HUES6 (cell line): ENCODE data around the gene CEP162.

ENCODE experiments used
- H3K27ac ChIP-seq: 2 replicates; pipeline ENCODE4 v1.7.0; 2013; ENCODE audit warnings: low read depth, mild to moderate bottlenecking, low read length, inconsistent platforms
- H3K27me3 ChIP-seq: 2 replicates; pipeline ENCODE4 v1.6.1; 2013; ENCODE audit warnings: low read length; ENCODE audit not compliant: control insufficient read depth, insufficient read depth
- H3K36me3 ChIP-seq: 2 replicates; pipeline ENCODE4 v1.6.1; 2013; ENCODE audit warnings: low read length; ENCODE audit not compliant: control insufficient read depth, insufficient read depth
- H3K4me1 ChIP-seq: 2 replicates; pipeline ENCODE4 v1.6.1; 2013; ENCODE audit warnings: low read length; ENCODE audit not compliant: control insufficient read depth, insufficient read depth
- H3K4me3 ChIP-seq: 2 replicates; pipeline ENCODE4 v1.5.1; 2013; ENCODE audit warnings: low read depth, low read length
- H3K9ac ChIP-seq: one replicate; pipeline ENCODE4 v1.6.1; 2013; ENCODE audit warnings: mild to moderate bottlenecking, low read length
- H3K9me3 ChIP-seq: 2 replicates; pipeline ENCODE4 v1.6.1; 2013; ENCODE audit warnings: low read depth, low read length; ENCODE audit not compliant: control insufficient read depth, insufficient read depth

The CEP162 gene, protein sequence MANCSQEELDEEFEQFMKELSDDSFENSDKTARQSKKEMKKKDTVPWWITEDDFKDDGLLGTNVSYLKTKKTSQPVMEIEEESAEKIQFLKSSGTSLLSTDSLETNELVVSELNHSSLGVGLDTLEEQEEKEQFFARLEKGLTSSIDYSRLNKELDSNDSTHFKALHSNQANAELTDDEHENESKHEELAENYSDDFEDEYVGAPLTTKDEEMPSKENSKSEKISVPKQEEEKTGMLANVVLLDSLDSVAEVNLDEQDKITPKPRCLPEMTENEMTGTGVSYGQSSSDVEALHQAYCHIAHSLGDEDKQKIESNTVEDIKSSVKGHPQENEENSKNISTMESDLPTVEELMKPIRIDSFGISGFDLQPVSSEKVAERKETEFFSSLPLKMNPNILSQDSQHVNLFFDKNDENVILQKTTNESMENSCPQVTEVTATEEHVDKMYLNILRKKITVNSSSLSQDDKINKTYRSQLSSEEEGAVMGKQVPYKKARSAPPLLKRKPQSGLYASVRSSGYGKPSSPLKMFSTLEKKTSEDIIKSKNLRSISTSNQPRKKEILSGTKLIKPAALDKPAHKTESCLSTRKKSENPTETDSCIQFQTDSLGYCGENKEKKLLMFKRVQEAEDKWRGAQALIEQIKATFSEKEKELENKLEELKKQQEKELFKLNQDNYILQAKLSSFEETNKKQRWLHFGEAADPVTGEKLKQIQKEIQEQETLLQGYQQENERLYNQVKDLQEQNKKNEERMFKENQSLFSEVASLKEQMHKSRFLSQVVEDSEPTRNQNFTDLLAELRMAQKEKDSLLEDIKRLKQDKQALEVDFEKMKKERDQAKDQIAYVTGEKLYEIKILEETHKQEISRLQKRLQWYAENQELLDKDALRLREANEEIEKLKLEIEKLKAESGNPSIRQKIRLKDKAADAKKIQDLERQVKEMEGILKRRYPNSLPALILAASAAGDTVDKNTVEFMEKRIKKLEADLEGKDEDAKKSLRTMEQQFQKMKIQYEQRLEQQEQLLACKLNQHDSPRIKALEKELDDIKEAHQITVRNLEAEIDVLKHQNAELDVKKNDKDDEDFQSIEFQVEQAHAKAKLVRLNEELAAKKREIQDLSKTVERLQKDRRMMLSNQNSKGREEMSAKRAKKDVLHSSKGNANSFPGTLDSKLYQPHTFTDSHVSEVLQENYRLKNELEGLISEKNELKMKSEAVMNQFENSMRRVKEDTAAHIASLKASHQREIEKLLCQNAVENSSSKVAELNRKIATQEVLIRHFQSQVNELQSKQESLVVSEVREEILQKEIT (N-terminal part only)

DNA sequence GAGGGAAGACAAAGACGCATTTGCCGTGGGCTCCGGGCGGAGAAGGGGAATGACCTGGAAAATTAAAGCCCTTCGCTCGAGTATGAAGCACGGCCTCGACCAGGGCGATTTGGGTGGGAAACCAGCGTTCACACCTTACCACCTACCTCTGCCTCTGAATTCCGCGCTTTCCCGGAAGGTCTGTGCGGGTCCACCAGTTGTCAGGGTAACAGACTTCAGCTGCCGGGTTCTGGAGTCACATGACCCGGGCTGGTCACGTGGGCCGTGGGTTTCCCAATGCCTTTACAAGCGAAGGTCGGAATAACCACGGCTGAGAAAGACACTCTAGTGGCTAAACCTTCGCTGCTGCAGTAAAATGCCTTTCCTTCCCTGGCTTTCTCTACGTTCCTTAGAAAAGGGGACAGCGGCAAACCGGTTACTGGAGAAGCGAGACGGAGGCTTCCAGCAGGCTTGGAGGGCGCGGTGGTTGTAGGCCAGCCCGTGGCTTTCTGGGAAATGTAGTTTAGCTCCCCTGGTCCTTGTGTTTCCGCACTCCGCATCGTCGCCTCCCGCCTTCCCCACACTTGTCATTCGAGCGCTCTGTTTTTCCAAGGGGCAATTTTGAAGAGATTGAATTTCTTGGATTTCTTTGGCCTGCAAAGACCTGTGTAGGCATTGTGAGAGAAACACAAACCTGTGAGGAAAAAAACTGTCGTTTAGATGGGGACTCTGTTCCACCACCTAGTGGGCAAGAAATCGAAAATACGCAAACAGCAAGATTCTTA, at the start of gene CEP162:
CEP162 (minus strand) TSS at position 210 of the 764 bp plus-strand sequence. CDS start 1,250 bp downstream, outside the sequence.
- Histone ChIP-seq H3K36me3 (no peaks in the 10 kb centered on the region), H3K9me3 (no peaks in the 10 kb centered on the region), H3K27me3 (peaks cover 31% of the 10 kb centered on the region), H3K9ac (peak within 1 kb of the TSS; percentile 60), H3K4me3 (peak within 1 kb of the TSS; percentile 84), H3K27ac (no peak within 1 kb of the TSS), H3K4me1 (peaks cover 6% of the 10 kb centered on the region)

DNA sequence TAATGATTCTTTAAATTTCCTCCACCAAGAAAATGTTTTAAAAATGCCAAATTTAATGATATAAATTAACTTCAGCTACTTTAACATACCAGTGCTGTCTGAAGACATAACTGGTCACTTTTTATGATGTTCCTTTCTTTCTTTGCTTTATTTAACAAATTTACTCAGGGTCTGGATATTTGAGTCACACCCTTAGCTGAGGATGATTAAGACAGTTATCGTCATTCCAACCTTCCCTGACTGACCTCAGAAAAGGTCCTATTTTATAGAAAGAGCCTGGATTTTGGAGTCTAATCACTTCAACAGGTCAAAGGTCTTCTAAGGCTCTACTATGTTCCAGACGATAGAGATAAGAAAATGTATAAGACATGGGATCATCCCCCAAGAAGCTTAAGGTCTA, 47.4 kb upstream of the CEP162 start:
- no peaks in the 10 kb centered on the region for H3K27me3 ChIP-seq
- H3K36me3 ChIP-seq = no peaks in the 10 kb centered on the region
- no peaks in the 10 kb centered on the region for H3K4me1 ChIP-seq
- H3K9ac ChIP-seq = no peak overlapping the region
- no peak overlapping the region for H3K4me3 ChIP-seq
- H3K27ac ChIP-seq = no peak overlapping the region
- no peaks in the 10 kb centered on the region for H3K9me3 ChIP-seq

DNA sequence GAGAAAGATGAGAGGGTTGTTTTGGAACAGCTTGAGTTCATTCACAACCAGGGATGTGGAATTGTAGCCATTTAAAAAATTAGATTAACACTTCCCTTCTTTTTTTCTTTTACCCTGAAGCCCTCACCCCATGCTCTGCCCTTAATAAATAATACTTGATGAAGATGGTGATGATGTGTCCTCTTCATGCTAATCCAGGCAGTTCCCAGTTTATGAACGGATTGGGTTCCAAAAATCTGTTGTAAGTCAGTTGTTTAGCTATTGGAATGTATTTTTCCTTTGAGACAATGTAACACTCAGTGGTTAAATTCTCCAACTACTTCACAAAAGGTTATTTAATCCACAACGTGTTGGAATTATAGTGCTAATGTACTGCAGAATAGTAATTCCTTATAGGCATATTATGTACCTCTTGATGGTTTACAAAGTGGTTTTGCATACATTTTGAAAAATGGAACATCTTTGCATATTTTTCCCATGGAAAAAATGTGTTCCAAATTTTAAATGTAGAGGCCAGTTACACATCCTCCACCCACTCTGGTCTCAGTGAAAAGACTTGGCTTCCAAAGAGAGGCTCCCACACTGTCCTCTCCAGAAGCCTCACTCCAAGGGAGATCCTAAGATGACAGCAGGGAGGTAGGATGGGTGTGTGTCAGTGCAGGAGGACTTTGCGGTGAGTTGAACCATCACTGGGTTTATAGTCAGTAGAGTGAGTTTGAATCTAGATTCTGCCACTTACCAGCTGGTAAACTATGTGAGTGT, 45.8 kb upstream of the CEP162 start:
- Histone ChIP-seq H3K27ac (no peak overlapping the region), H3K27me3 (no peaks in the 10 kb centered on the region), H3K36me3 (no peaks in the 10 kb centered on the region), H3K9me3 (no peaks in the 10 kb centered on the region), H3K4me1 (no peaks in the 10 kb centered on the region), H3K9ac (no peak overlapping the region), H3K4me3 (no peak overlapping the region)

DNA sequence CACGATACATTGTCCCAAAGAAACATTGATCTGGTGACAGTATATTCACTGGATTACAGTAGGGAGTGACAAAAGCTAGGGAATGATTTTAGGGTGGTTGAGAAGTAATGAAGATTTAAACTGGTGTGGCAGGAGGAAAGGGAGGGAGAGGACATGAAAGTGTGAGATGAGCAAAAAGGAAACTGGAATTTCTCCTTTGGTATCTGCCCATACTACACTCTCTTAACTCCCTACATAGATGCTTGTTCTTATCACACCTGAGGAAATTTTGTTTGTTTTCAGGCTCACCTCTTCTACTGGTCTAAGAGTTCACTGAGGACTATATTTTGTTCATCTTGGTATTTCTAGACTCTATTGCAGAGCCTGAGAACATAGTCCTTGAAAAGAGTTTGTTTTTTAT, 44.9 kb upstream of the CEP162 start:
- H3K36me3 ChIP-seq = no peaks in the 10 kb centered on the region
- H3K9me3 ChIP-seq = no peaks in the 10 kb centered on the region
- no peaks in the 10 kb centered on the region for H3K27me3 ChIP-seq
- H3K9ac ChIP-seq = no peak overlapping the region
- H3K27ac ChIP-seq = no peak overlapping the region
- H3K4me1 ChIP-seq = no peaks in the 10 kb centered on the region
- H3K4me3 ChIP-seq = no peak overlapping the region

DNA sequence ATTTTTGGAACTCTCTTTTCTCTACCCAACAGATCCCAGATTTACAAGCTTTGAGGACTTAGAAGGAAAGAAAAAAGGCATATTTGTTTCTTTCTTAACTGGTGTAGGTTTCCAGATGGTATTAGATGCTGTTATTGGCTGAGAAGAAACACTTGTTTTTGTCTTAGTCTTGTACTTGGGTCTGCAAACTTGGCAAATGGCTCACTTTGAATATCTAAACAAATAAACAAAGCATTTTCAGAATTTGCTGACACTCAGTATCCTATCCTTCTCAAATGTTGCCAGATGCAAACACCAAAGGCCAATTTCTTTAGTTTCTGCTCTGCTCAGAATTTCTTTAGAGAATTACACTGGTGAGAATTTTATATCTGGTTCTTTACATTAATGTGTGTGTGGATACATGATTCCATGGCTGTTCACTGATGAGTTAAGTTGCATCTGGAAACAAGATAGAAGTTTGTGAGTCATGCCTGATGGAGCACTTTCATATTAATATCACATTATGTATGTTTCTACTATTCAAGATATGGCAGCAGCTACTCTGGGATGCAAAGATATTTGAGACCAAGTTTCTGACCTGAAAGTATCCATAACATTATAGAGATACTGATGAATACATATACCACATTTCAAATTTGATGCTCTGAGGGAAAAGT, 43.7 kb upstream of the CEP162 start:
- no peaks in the 10 kb centered on the region for H3K36me3 ChIP-seq
- H3K27me3 ChIP-seq = no peaks in the 10 kb centered on the region
- no peak overlapping the region for H3K27ac ChIP-seq
- no peak overlapping the region for H3K9ac ChIP-seq
- no peaks in the 10 kb centered on the region for H3K4me1 ChIP-seq
- H3K9me3 ChIP-seq = no peaks in the 10 kb centered on the region
- H3K4me3 ChIP-seq = no peak overlapping the region

DNA sequence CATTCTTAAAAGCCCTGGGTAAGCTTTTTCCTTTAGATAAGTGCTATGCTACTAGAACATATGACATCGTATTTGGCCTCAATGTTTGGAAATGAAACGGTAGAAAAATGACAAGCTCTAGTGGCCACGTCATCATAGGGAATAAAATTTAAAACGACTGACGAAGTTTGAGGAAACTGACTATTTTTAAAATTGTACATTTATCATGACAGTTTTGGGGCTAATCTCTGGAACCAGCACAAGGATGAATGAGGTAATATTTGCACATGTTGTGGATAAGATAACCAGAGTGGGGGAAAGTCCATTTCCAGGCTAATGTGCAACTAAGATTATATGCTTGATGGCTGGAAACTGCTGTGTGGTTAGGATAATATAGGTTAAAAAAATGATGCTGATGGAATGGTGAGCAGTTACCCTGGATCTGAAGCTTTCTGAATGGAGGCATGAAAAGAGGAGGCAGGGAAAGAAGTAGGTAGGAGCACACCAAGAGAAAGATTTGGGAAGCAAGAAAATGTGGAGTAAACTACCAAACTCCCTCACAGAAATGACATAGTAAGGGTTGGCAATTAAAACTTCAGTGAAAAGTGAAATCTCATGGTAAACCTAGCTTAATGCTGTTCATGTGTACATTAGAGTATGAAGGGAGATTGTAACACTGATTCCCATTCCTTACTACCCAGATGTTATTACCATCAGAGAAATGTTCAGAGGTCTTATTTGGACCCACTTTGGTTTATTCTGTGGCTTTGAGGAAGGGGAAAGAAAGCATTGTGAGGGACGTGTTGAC, 42.7 kb upstream of the CEP162 start:
- H3K4me3 ChIP-seq = no peak overlapping the region
- H3K27me3 ChIP-seq = no peaks in the 10 kb centered on the region
- no peaks in the 10 kb centered on the region for H3K36me3 ChIP-seq
- H3K4me1 ChIP-seq = no peaks in the 10 kb centered on the region
- no peaks in the 10 kb centered on the region for H3K9me3 ChIP-seq
- no peak overlapping the region for H3K9ac ChIP-seq
- no peak overlapping the region for H3K27ac ChIP-seq

DNA sequence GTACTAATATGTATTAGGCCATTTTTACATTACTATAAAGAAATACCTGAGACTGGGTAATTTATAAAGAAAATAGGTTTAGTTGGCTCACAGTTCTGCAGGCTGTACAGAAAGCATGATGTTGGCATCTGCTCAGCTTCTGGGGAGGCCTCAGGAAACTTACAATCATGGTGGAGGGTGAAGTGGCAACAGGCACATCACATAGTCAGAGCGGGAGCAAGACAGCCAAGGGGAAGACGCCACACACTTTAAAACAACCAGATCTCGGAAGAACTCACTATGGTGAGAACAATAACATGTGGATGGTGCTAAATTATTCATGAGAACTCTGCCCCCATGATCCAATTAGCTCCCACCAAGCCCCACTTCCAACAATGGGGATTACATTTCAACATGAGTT, 41.3 kb upstream of the CEP162 start:
- no peaks in the 10 kb centered on the region for H3K36me3 ChIP-seq

DNA sequence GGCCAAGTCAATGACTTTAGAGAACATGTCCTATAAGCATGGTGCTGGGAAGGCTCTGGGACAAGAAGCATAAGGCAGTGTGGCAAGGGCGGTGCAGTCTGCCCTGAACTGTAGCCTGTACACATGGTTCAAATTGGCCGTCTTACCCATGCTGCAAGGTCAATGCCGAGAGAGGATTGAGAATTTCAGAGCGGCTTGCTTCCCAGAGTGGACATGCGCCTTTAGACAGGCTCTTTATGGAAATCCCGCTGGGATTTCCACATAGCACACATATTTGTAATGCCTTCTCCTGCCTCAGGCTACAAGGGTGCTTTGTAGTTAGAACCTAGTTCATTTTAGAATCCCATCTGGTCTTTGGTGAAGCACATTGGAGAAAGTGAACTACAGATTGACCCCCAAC, 36.1 kb upstream of the CEP162 start:
- Histone ChIP-seq H3K27me3 (no peaks in the 10 kb centered on the region), H3K36me3 (no peaks in the 10 kb centered on the region), H3K27ac (no peak overlapping the region), H3K4me1 (peaks cover 3% of the 10 kb centered on the region; the same call in 1 of the 2 replicates), H3K9me3 (no peaks in the 10 kb centered on the region), H3K4me3 (no peak overlapping the region), H3K9ac (no peak overlapping the region)

More for the DNA sequence above, 41.3 kb upstream of the CEP162 start:
- Histone ChIP-seq H3K27ac (no peak overlapping the region), H3K4me1 (no peaks in the 10 kb centered on the region), H3K9ac (no peak overlapping the region), H3K27me3 (no peaks in the 10 kb centered on the region), H3K9me3 (no peaks in the 10 kb centered on the region), H3K4me3 (no peak overlapping the region)

DNA sequence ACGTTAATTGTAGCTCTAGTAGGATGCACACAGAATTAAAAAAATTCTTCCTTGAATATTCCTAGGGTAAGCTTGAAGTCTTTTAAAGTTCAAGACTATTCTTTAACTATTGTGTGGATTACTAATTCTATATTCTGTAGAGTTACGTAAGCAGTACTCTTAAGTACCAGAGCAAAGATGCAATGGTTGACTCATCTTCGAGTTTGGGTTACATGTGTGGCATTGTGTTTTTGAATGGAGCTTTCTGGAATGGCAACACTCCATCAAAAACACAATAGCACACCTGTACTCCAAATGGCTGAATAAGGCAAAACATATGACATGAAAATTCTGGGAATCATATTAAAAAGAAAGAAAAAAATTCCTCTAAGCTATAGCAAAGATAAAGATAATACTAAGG, 33.5 kb upstream of the CEP162 start:
- Histone ChIP-seq H3K27ac (no peak overlapping the region), H3K4me1 (peaks cover 3% of the 10 kb centered on the region; the same call in 1 of the 2 replicates), H3K4me3 (no peak overlapping the region), H3K27me3 (no peaks in the 10 kb centered on the region), H3K9me3 (no peaks in the 10 kb centered on the region), H3K9ac (no peak overlapping the region), H3K36me3 (no peaks in the 10 kb centered on the region)
